Stimulated activated CD4-positive, alpha-beta T cell treated with anti-CD3 and anti-CD28 coated beads, Interleukin-1b, Interleukin-23, amount 100 ng/mL, for 24 hours (primary cell): Measurements from ENCODE around the gene TMEM213.

ENCODE experiments used
- DNase-seq, 4 experiments: peaks; one replicate each; pipeline ENCODE4 v3.0.0-alpha.2; 2020; ENCODE audit warnings: low read depth in 4 of 4, low spot score in 1 of 4

TMEM213 gene

GRCh38 chr7:138838166-138838565 lies 40.4 kb downstream of the TMEM213 start:
- DNase-seq, result no peak

DNA sequence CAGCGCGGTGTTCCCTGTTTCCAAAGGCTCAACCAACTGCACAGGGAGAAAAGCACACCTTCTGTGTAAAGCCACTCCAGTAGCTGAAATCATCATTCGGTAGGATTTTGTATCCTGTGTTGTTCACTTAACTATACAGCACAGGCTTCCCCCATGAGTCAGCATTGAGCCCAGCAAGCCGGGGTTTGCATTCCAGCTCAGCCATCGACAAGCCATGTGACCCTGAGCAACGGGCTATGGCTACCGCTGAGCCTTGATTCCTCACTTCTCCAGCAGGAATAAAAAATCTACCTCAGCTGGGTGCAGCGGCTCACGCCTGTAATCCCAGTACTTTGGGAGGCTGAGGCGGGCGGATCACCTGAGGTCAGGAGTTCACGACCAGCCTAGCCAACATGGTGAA lies 44.3 kb downstream of the TMEM213 start:
- DNase-seq, result no peak

- DNase-seq, result no peak
These were observed 46.1 kb downstream of the TMEM213 start for GRCh38 chr7:138843632-138844580.

- DNase-seq, result no peak
These were observed 47.9 kb downstream of the TMEM213 start for GRCh38 chr7:138845711-138846110.

- no peak for DNase-seq
These were observed 50.5 kb downstream of the TMEM213 start for GRCh38 chr7:138848056-138848980.

- DNase-seq, result no peak
These were observed 51.9 kb downstream of the TMEM213 start for GRCh38 chr7:138849701-138850100.

DNA sequence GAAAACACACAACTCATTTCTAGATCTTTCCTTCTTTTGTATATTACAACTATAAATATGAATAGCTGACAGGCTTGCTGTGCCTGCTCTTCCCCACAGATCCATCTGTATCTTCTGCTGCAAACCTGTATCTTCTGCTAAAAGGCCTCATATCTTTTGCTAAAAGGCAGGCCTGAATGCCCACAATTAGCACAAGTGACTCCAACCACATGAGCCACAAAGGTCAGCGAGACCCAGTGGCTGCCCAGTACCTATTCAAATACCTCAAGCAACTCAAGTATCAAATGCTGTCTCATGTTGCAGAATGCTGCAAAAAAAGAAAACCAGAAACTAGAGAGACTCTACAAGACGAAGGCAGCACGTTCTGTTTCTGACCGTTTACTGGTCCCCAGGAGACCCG lies 54.7 kb downstream of the TMEM213 start:
- no peak for DNase-seq

DNA sequence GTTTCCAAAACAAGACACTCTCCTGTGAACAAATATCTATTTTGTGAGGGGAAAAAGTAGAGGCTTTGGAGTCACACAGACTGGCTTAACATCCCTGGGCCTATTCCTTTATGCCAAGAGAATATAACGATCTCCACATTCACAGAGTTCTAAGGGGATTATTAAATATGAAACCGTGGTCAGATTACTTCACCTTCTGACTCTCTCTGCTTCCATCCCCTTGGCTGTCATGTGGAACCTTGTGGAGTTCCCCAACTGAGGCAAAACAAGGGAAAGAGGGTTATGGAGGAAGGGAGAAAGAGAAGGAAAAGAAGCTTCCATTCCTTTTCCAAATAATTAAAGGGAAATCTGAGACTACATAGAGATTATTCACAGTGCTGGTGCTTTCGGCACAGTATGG lies 55.7 kb downstream of the TMEM213 start:
- DNase-seq, result no peak

- no peak for DNase-seq
These were observed 56.4 kb downstream of the TMEM213 start for GRCh38 chr7:138854115-138854645.

- DNase-seq, result no peak
These were observed 59.9 kb downstream of the TMEM213 start for GRCh38 chr7:138857728-138858127.

GRCh38 chr7:138861051-138861450 lies 63.3 kb downstream of the TMEM213 start:
- no peak for DNase-seq

- DNase-seq, result no peak
These were observed 66.1 kb downstream of the TMEM213 start for GRCh38 chr7:138863931-138864330.

DNA sequence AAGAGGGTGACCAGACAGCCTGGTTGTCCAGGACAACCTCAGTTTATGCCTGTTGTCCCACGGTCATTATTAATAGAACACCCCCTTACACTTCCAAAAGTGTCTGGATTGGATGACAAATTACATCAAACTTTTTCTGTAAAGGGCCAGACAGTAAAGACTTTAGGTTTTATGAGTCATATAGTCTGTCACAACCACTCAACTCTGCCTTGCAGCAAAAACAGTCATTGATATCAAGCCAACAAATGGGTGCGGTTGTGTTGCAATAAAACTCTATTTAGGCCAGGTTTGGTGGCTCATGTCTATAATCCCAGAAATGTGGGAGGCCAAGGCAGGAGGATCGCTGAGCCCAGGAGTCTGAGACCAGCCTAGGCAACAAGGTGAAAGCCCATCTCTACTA lies 66.9 kb downstream of the TMEM213 start:
- no peak for DNase-seq

GRCh38 chr7:138865843-138866242 lies 68.0 kb downstream of the TMEM213 start:
- DNase-seq, result no peak

DNA sequence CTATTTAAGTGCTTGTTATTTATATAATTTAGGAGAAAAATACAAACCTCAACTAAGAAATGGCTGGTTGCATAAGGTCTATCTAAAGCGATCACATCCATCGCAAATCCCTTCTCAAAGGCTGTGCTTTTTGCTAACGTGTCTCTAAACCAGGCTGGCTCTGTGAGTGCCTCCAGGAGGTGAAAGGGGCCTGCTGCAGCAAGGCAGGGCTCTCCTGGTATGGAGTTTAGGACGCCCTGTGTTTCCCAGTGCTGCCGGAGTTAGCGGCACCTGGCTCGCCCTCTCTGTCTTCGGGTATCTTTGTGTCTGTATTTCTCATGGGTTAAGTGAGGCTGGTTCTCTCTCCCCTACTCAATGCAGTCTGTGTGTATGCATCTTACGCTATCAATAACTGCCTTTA lies 68.6 kb downstream of the TMEM213 start:
- no peak for DNase-seq

DNA sequence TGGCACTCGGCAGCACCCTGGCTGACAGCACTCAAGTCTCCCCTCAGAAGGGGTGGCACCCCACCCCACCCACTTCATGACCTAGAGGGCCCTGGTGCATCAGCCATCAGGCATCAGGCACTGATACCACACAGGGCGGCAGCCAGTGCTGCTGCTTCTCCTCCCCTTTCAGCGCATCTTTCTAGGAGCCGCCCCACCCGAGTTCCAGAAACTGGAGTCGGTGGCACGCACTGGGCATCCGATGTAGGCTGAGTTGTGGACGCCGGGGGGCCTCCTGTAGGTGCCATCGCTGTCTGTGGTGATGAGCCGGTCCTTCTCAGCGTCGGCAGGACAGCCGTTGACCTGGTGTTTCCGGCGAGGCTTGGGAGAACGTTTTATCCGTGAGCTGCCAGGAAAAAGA lies 70.0 kb downstream of the TMEM213 start:
- DNase-seq, result no peak

- no peak for DNase-seq
These were observed 70.9 kb downstream of the TMEM213 start for GRCh38 chr7:138868711-138869110.

DNA sequence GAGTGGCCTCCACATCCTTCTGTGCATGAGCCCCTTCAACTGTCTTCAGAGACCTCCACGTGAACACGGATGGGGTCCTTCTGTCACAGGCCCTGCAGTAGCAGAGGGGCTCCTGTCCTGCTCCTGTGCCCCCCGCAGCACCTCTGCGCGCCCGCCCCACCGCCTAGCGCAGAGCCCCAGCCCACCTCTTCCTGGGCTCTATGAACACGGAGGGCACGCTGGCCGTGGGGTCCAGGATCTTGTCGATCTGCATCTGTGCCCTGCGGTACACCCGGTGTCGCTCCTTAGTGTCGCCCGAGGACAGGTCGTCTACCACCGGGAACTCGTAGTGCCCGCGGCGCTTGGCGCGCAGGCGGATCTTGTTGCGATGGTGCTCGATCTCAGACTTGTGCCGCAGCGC lies 71.6 kb downstream of the TMEM213 start:
- DNase-seq, result no peak

DNA sequence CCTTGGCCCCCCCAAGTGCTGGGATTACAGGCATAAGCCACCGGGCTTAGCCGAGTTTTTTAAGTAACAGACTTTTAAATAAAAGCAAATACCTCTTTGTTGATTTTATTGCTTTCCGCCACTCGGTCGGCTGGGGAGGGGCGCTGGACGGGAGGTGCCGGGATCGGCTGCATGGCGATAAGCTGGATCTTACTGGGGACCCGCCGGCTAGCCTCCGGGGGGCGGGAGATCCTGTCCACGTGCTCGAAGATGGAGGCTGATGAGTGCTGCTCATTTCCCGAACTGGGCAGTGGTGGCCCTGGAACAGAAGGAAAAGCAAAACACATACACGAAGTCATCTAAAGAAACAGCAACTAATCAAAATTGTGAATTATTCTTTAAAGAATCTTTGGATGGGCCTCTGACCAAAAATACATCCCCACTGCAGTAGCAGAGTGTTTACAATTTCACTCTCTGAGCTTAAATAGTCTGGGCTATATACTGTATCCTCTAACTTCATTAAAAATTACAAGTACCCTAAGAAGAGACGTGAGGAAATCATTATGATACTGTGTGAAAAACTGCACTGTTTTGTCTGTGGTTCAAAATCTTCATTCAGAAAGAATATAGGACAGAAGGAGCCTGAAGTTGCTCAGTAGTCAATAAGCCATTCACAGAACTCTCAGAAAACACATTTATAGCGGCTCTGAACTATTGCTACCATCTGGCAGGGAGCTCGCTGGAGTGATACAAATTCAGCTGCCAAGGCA lies 73.4 kb downstream of the TMEM213 start:
- no peak for DNase-seq

DNA sequence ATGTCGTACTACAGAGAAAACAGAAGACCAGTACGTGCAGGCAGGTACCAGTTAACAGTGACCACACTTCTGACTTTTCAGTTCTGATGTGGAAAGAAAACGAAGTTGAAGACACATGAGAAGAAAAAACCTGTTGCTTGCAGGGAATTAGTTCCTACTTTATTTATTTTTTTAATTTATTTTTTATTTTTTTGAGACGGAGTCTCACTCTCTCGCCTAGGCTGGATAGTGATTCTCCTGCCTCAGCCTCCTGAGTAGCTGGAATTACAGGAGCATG lies 74.0 kb downstream of the TMEM213 start:
- no peak for DNase-seq

- DNase-seq, result no peak
These were observed 74.8 kb downstream of the TMEM213 start for GRCh38 chr7:138872576-138872975.
